Measurements from ENCODE around the gene ARG2.

The ARG2 gene

GRCh38 chr14:67675219-67675582 is 55.5 kb downstream of the ARG2 start:
- no peak for DNase-seq (ENCODE audit: extremely low read depth in 1 of 2, low read depth in 1 of 2)

GRCh38 chr14:67679006-67679405 is 59.3 kb downstream of the ARG2 start:
- DNase-seq (ENCODE audit: extremely low read depth in 1 of 2, low read depth in 1 of 2), result no peak

- no peak for DNase-seq (ENCODE audit: extremely low read depth in 1 of 2, low read depth in 1 of 2)
These were observed 60.4 kb downstream of the ARG2 start for GRCh38 chr14:67680121-67680602.

- no peak for DNase-seq (ENCODE audit: extremely low read depth in 1 of 2, low read depth in 1 of 2)
These were observed 61.2 kb downstream of the ARG2 start for GRCh38 chr14:67680941-67681340.

- DNase-seq (ENCODE audit: extremely low read depth in 1 of 2, low read depth in 1 of 2), result no peak
These were observed 64.1 kb downstream of the ARG2 start for GRCh38 chr14:67683842-67684241.

GRCh38 chr14:67690011-67690410 is 70.3 kb downstream of the ARG2 start:
- DNase-seq (ENCODE audit: extremely low read depth in 1 of 2, low read depth in 1 of 2), result no peak

GRCh38 chr14:67694791-67695393 is 75.2 kb downstream of the ARG2 start:
- DNase-seq (ENCODE audit: extremely low read depth in 1 of 2, low read depth in 1 of 2), result peak; percentile 39 to 86

GRCh38 chr14:67695394-67695949 is 75.8 kb downstream of the ARG2 start, which contains the start of gene RDH11:
RDH11 (minus strand) TSS chr14:67695764; CDS start chr14:67695703, 61 bp downstream.
- DNase-seq (ENCODE audit: extremely low read depth in 1 of 2, low read depth in 1 of 2), result peak; percentile 50 to 82

- DNase-seq (ENCODE audit: extremely low read depth in 1 of 2, low read depth in 1 of 2), result no peak
These were observed 77.3 kb downstream of the ARG2 start for GRCh38 chr14:67697006-67697405.

- DNase-seq (ENCODE audit: extremely low read depth in 1 of 2, low read depth in 1 of 2), result no peak
These were observed 78.5 kb downstream of the ARG2 start for GRCh38 chr14:67698179-67698578.

All from stimulated activated CD8-positive, alpha-beta memory T cell treated with anti-CD3 and anti-CD28 coated beads, Interleukin-7, amount 100 ng/mL, for 48 hours (primary cell).